GM12878 (cell line): Measurements from ENCODE around the gene ASGR1. TPM values are rescaled to one million over a fixed set of nuclear protein-coding genes. Genes with fewer than 3 reads are reported as not detected.

Source experiments
- ATAC-seq: fragments of 200-7000 bp; cut with Tn5 transposase; 3 replicates; pipeline ENCODE4 v1.9.1; 2020; ENCODE audit warnings: mild to moderate bottlenecking, moderate library complexity
- BruUV-seq: library from RNA; stranded (reverse); fragments of 400-500 nt; replicated peaks from 2 replicates; lab custom pipeline; 2021; lab: Mats Ljungman, UMichigan
- CTCF ChIA-PET: fragments of 300-600 bp; sonication (Branson Sonifier 250); formaldehyde crosslinking; extraction: SDS; loops from one replicate; lab custom pipeline; 2021; ENCODE audit warnings: inconsistent platforms; lab: Yijun Ruan, JAX
- POLR2A ChIA-PET: fragments of 350-600 bp; formaldehyde crosslinking; extraction: SDS; loops from one replicate; lab custom pipeline; 2021; ENCODE audit warnings: inconsistent platforms; lab: Charles Lee
- RAD21 ChIA-PET: fragments of 300-600 bp; sonication (Branson Sonifier 250); formaldehyde crosslinking; loops from one replicate; lab custom pipeline; 2023; ENCODE audit warnings: antibody characterized with exemption; ENCODE audit not compliant: unreplicated experiment; lab: Charles Lee
- SMC1A ChIA-PET: fragments of 300-600 bp; sonication (Branson Sonifier 250); formaldehyde crosslinking; loops from one replicate; lab custom pipeline; 2023; ENCODE audit not compliant: unreplicated experiment, uncharacterized antibody; lab: Charles Lee
- DNase-seq: peaks from one replicate; pipeline ENCODE4 v3.0.0-alpha.2; 2011; ENCODE audit warnings: low read depth, low spot score
- FAIRE-seq: peaks from 3 replicates; lab custom pipeline; 2011; peaks lifted over from hg19 to GRCh38; lab: Jason Lieb, UNC
- H2AFZ ChIP-seq: 2 replicates; pipeline ENCODE4 v1.6.0; 2011; ENCODE audit warnings: low read depth, low read length, control low read depth; ENCODE audit not compliant: control insufficient read depth
- H3K27ac ChIP-seq: 2 replicates; pipeline ENCODE4 v1.5.1; 2011; ENCODE audit warnings: control low read depth; ENCODE audit not compliant: control insufficient read depth, insufficient read depth
- H3K27me3 ChIP-seq, 2 experiments: replicated peaks in 1 of 2; 2 replicates each; pipeline versions ENCODE4 v1.6.0 to v1.6.1; 2011; ENCODE audit warnings: low read length in 1 of 2; ENCODE audit not compliant: control insufficient read depth in 2 of 2, insufficient read depth in 2 of 2
- H3K36me3 ChIP-seq, 2 experiments: 2 replicates each; pipeline ENCODE4 v1.5.1; 2011; ENCODE audit warnings: low read length in 1 of 2; ENCODE audit not compliant: control insufficient read depth in 2 of 2, insufficient read depth in 2 of 2
- H3K4me1 ChIP-seq: 2 replicates; pipeline ENCODE4 v1.6.1; 2011; ENCODE audit warnings: mild to moderate bottlenecking, low read length, moderate library complexity, mixed read lengths; ENCODE audit not compliant: control insufficient read depth, insufficient read depth
- H3K4me2 ChIP-seq: 2 replicates; pipeline ENCODE4 v1.6.0; 2011; ENCODE audit warnings: control low read depth; ENCODE audit not compliant: control insufficient read depth, insufficient read depth
- H3K4me3 ChIP-seq: fragments of 200-600 bp; sonication (generic); 2 replicates; pipeline ENCODE4 v1.5.1; 2016
- H3K79me2 ChIP-seq: 2 replicates; pipeline ENCODE4 v1.6.0; 2011; ENCODE audit warnings: low read length; ENCODE audit not compliant: control insufficient read depth, insufficient read depth
- H3K9ac ChIP-seq: 2 replicates; pipeline ENCODE4 v1.8.0; 2011; ENCODE audit warnings: low read length, control low read depth, mixed read lengths; ENCODE audit not compliant: control insufficient read depth, insufficient read depth
- H3K9me3 ChIP-seq: replicated peaks from 3 replicates; pipeline ENCODE4 v1.5.1; 2011; ENCODE audit warnings: mild to moderate bottlenecking, low read length; ENCODE audit not compliant: control insufficient read depth, insufficient read depth
- H4K20me1 ChIP-seq: 2 replicates; pipeline ENCODE4 v1.6.0; 2011; ENCODE audit not compliant: control insufficient read depth, insufficient read depth
- BCL3 ChIP-seq: IDR thresholded peaks from 2 replicates; pipeline ENCODE4 v1.6.1; 2011; ENCODE audit warnings: borderline replicate concordance, low read depth, mild to moderate bottlenecking, moderate library complexity, low read length; ENCODE audit not compliant: insufficient read depth, poor library complexity, severe bottlenecking
- WGBS: methylation state at CpG from one replicate; pipeline ENCODE4 v1.1.6; 2016; ENCODE audit warnings: low lambda C conversion rate; ENCODE audit not compliant: insufficient replicate concordance, insufficient coverage; ENCODE audit errors: missing lambda C conversion rate; 5-methylcytosine and 5-hydroxymethylcytosine counted together
- in situ Hi-C: fragments of 300-500 bp; cut with MboI; formaldehyde crosslinking; loops from 9 replicates; pipeline ENCODE4 v1.14.3; 2018; ENCODE audit warnings: mixed read lengths
- intact Hi-C: fragments of 100-400 bp; cut with micrococcal nuclease; formaldehyde crosslinking; loops from one replicate; pipeline ENCODE4 v1.14.2; 2022; ENCODE audit not compliant: unreplicated experiment
- polyA plus RNA-seq, 11 experiments: library from polyadenylated mRNA; depleted of rRNA in 4 of 11; unstranded in 6 of 11; stranded (reverse) in 5 of 11; fragments of >200 nt; fragmentation: Nextera tagmentation in 4 of 11; fragmentation: Illumina TruSeq in 1 of 11; extraction: Ambion mirVana in 4 of 11; extraction: Trizol in 1 of 11; gene quantifications; 1 replicate in 1 of 11; 2 replicates in 10 of 11; pipeline versions ENCODE4 v1.2.1 to v1.2.3, GENCODE V29; 2011 to 2016; ENCODE audit warnings: inconsistent platforms in 2 of 11, missing spikeins in 2 of 11, low read depth in 1 of 11
- total RNA-seq, 4 experiments: library from RNA; depleted of rRNA in 3 of 4; stranded (reverse); fragments of >200 nt in 3 of 4; fragmentation: Illumina TruSeq in 1 of 4; extraction: Trizol in 1 of 4; gene quantifications; 2 replicates each; pipeline versions ENCODE4 v1.2.1 to v1.2.3, GENCODE V29; 2013 to 2021
- TF ChIP-seq, protein P1 (sequence below): IDR thresholded peaks from 2 replicates; pipeline ENCODE4 v1.6.1; 2012; ENCODE audit warnings: mild to moderate bottlenecking, low read depth, low read length

Gene ASGR1
- total and polyA plus RNA-seq, 10 of the 15 experiments (the other 5 are each of a cell fraction or from before 2014, with no cell fraction given) = 0.06 to 0.34 (median 0.14) TPM; not detected in 6

GRCh38 chr17:7204336-7204735, 25.2 kb upstream of the ASGR1 start:
- RAD21 ChIA-PET = no interaction called here
- in situ Hi-C loops (no loop called here), intact Hi-C loops (no loop called here)
- Histone ChIP-seq H3K9me3 (no peaks in the 10 kb centered on the region), H2AFZ (no peak overlapping the region), H3K36me3 (no peaks in the 10 kb centered on the region), H3K9ac (no peak overlapping the region), H3K4me1 (peaks cover 6% of the 10 kb centered on the region; the same call in 1 of the 2 replicates), H3K4me2 (peak overlapping the region; percentile 88), H3K79me2 (no peaks in the 10 kb centered on the region), H3K27ac (no peak overlapping the region), H3K4me3 (peak overlapping the region; percentile 68), H3K27me3 (no peaks in the 10 kb centered on the region), H4K20me1 (no peaks in the 10 kb centered on the region)
- SMC1A ChIA-PET = no interaction called here
- ATAC-seq (peak; percentile 5; the same call in 2 of the 3 replicates), DNase-seq (no peak), FAIRE-seq (no peak)
- 84% methylated on average over 14 of the region's 15 CpGs for WGBS
- TF ChIP-seq, protein P1, sequence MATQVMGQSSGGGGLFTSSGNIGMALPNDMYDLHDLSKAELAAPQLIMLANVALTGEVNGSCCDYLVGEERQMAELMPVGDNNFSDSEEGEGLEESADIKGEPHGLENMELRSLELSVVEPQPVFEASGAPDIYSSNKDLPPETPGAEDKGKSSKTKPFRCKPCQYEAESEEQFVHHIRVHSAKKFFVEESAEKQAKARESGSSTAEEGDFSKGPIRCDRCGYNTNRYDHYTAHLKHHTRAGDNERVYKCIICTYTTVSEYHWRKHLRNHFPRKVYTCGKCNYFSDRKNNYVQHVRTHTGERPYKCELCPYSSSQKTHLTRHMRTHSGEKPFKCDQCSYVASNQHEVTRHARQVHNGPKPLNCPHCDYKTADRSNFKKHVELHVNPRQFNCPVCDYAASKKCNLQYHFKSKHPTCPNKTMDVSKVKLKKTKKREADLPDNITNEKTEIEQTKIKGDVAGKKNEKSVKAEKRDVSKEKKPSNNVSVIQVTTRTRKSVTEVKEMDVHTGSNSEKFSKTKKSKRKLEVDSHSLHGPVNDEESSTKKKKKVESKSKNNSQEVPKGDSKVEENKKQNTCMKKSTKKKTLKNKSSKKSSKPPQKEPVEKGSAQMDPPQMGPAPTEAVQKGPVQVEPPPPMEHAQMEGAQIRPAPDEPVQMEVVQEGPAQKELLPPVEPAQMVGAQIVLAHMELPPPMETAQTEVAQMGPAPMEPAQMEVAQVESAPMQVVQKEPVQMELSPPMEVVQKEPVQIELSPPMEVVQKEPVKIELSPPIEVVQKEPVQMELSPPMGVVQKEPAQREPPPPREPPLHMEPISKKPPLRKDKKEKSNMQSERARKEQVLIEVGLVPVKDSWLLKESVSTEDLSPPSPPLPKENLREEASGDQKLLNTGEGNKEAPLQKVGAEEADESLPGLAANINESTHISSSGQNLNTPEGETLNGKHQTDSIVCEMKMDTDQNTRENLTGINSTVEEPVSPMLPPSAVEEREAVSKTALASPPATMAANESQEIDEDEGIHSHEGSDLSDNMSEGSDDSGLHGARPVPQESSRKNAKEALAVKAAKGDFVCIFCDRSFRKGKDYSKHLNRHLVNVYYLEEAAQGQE = no peak
- peak; percentile 62 for TF ChIP-seq BCL3
- POLR2A ChIA-PET = interaction anchor here (0.6 kb wide), 1 partner anchor 59 kb away, joined by 6 read pairs; no protein-coding TSS in a partner anchor
- no TSS peak for BruUV-seq
- CTCF ChIA-PET = no interaction called here
